Liver (tissue), 9 donors: ENCODE data around the gene MESP1. TPM values are rescaled to one million over a fixed set of nuclear protein-coding genes. Genes with fewer than 3 reads are reported as not detected.

Experiments
- DNase-seq: peaks from one replicate; pipeline ENCODE4 v3.0.0-alpha.2; 2017; ENCODE audit warnings: low spot score
- H3K27ac ChIP-seq, 2 donors: one replicate each; pipeline ENCODE4 v1.7.0; 2013; ENCODE audit warnings: inconsistent platforms in 2 of 2, low read length in 2 of 2, control low read depth in 1 of 2, low read depth in 1 of 2, mild to moderate bottlenecking in 1 of 2
- H3K27me3 ChIP-seq, 4 donors: one replicate each; pipeline versions ENCODE4 v1.6.1 to v1.7.0; 2013; ENCODE audit warnings: low read length in 3 of 4, inconsistent platforms in 1 of 4, mild to moderate bottlenecking in 1 of 4, moderate library complexity in 1 of 4; ENCODE audit not compliant: control insufficient read depth in 4 of 4, insufficient read depth in 4 of 4
- H3K36me3 ChIP-seq, 4 donors: one replicate each; pipeline versions ENCODE4 v1.6.1 to v1.7.0; 2013; ENCODE audit warnings: low read length in 3 of 4, mild to moderate bottlenecking in 3 of 4, low read depth in 1 of 4, moderate library complexity in 1 of 4; ENCODE audit not compliant: control insufficient read depth in 4 of 4, insufficient read depth in 3 of 4
- H3K4me1 ChIP-seq, 4 donors: one replicate each; pipeline versions ENCODE4 v1.6.1 to v1.7.0; 2013; ENCODE audit warnings: low read length in 3 of 4, mild to moderate bottlenecking in 3 of 4, moderate library complexity in 1 of 4; ENCODE audit not compliant: control insufficient read depth in 4 of 4, insufficient read depth in 4 of 4
- H3K4me3 ChIP-seq, 3 donors: one replicate each; pipeline versions ENCODE4 v1.6.1 to v1.7.0; 2013; ENCODE audit warnings: low read length in 3 of 3, control low read depth in 1 of 3, low read depth in 1 of 3, mild to moderate bottlenecking in 1 of 3
- H3K9ac ChIP-seq, 2 donors: one replicate each; pipeline ENCODE4 v1.7.0; 2013; ENCODE audit warnings: low read length in 2 of 2, mild to moderate bottlenecking in 2 of 2, moderate library complexity in 2 of 2, control low read depth in 1 of 2, low read depth in 1 of 2
- H3K9me3 ChIP-seq, 4 donors: one replicate each; pipeline versions ENCODE4 v1.6.1 to v1.7.0; 2013; ENCODE audit warnings: low read length in 3 of 4; ENCODE audit not compliant: control insufficient read depth in 4 of 4
- ATF3 ChIP-seq: IDR thresholded peaks from 2 replicates; pipeline ENCODE4 v1.6.1; 2016; ENCODE audit warnings: antibody characterized with exemption
- CTCF ChIP-seq: fragments of 150-350 bp; IDR thresholded peaks from 2 replicates; pipeline ENCODE4 v1.5.1; 2017; ENCODE audit warnings: improper control_type of control experiment, low read depth, low read length; ENCODE audit not compliant: missing input control
- EGR1 ChIP-seq, 2 donors: IDR thresholded peaks; 2 replicates each; pipeline ENCODE4 v1.6.1; 2016 to 2018; ENCODE audit warnings: antibody characterized with exemption in 2 of 2, low read depth in 2 of 2
- FOXA1 ChIP-seq: IDR thresholded peaks from 2 replicates; pipeline ENCODE4 v1.6.1; 2016; ENCODE audit warnings: antibody characterized with exemption
- FOXA2 ChIP-seq: IDR thresholded peaks from 2 replicates; pipeline ENCODE4 v1.6.1; 2016; ENCODE audit warnings: antibody characterized with exemption
- GABPA ChIP-seq, 2 donors: IDR thresholded peaks in 1 of 2; conservative IDR thresholded peaks in 1 of 2; 2 replicates each; pipeline ENCODE4 v1.6.1; 2016; ENCODE audit warnings: antibody characterized with exemption in 2 of 2, mild to moderate bottlenecking in 1 of 2, moderate library complexity in 1 of 2
- HNF4A ChIP-seq, 2 donors: conservative IDR thresholded peaks; 2 replicates each; pipeline ENCODE4 v1.6.1; 2016; ENCODE audit warnings: antibody characterized with exemption in 2 of 2, mild to moderate bottlenecking in 2 of 2
- HNF4G ChIP-seq: IDR thresholded peaks from 2 replicates; pipeline ENCODE4 v1.6.1; 2016; ENCODE audit warnings: antibody characterized with exemption
- MAX ChIP-seq: IDR thresholded peaks from 2 replicates; pipeline ENCODE4 v1.6.1; 2016; ENCODE audit warnings: antibody characterized with exemption
- NR2F2 ChIP-seq: IDR thresholded peaks from 2 replicates; pipeline ENCODE4 v1.6.1; 2016; ENCODE audit warnings: antibody characterized with exemption
- RAD21 ChIP-seq, 2 donors: IDR thresholded peaks; 2 replicates each; pipeline ENCODE4 v1.6.1; 2016; ENCODE audit warnings: antibody characterized with exemption in 2 of 2, mild to moderate bottlenecking in 2 of 2
- REST ChIP-seq: IDR thresholded peaks from 2 replicates; pipeline ENCODE4 v1.6.1; 2016; ENCODE audit warnings: antibody characterized with exemption, mild to moderate bottlenecking
- RXRA ChIP-seq, 2 donors: IDR thresholded peaks; 2 replicates each; pipeline ENCODE4 v1.6.1; 2017 to 2018; ENCODE audit warnings: antibody characterized with exemption in 2 of 2, mild to moderate bottlenecking in 1 of 2
- SP1 ChIP-seq: IDR thresholded peaks from 2 replicates; pipeline ENCODE4 v1.6.1; 2018; ENCODE audit warnings: antibody characterized with exemption, mild to moderate bottlenecking
- TAF1 ChIP-seq: conservative IDR thresholded peaks from 2 replicates; pipeline ENCODE4 v1.6.1; 2016; ENCODE audit warnings: antibody characterized with exemption, mild to moderate bottlenecking
- YY1 ChIP-seq: IDR thresholded peaks from 2 replicates; pipeline ENCODE4 v1.6.1; 2016; ENCODE audit warnings: antibody characterized with exemption, mild to moderate bottlenecking
- ZBTB33 ChIP-seq: IDR thresholded peaks from 2 replicates; pipeline ENCODE4 v1.6.1; 2016; ENCODE audit warnings: antibody characterized with exemption
- WGBS: extraction: QIAGEN DNeasy Blood & Tissue Kit; methylation state at CpG from one replicate; pipeline ENCODE4 v1.1.7; 2013; 5-methylcytosine and 5-hydroxymethylcytosine counted together
- polyA plus RNA-seq, 2 donors: library from polyadenylated mRNA; stranded (reverse) in 1 of 2; unstranded in 1 of 2; fragments of 200-250 nt in 1 of 2; fragments of >200 nt in 1 of 2; fragmentation: Nextera tagmentation in 1 of 2; extraction: Ambion mirVana in 1 of 2; gene quantifications; one replicate each; pipeline versions ENCODE4 v1.2.1 to v1.2.3, GENCODE V29; 2013 to 2015
- total RNA-seq, 2 donors: library from RNA; depleted of rRNA; stranded (reverse); fragments of >200 nt; gene quantifications; one replicate each; pipeline ENCODE4 v1.2.3, GENCODE V29; 2014
- donor health status: healthy.
- donor health status: healthy.
- donor health status: healthy.
- donor health status: healthy.
- donor health status: healthy.

Gene MESP1
- total and polyA plus RNA-seq, 4 donors: 0.14 to 1.8 (median 0.84) TPM

- TF ChIP-seq CTCF: no peak
Measured at GRCh38 chr15:89749054-89749453, 2.0 kb downstream of the MESP1 start (continued).

- Histone ChIP-seq H3K27me3 (no peaks in the 10 kb centered on the region), H3K4me1 (peaks cover 0 to 17% (median 6%) of the 10 kb centered on the region in 4 donors), H3K9ac (no peak overlapping the region), H3K36me3 (no peaks in the 10 kb centered on the region), H3K4me3 (no peak overlapping the region), H3K27ac (no peak overlapping the region), H3K9me3 (no peaks in the 10 kb centered on the region)
- TF ChIP-seq RAD21 (IDR thresholded peaks at IDR 0.05) (no peak), HNF4G (no peak)
- DNase-seq: no peak
- 78% methylated on average over 28 of the region's 28 CpGs for WGBS
Measured at GRCh38 chr15:89747708-89748682, 3.1 kb downstream of the MESP1 start.

GRCh38 chr15:89746386-89746780 lies 4.7 kb downstream of the MESP1 start:
- H3K27ac ChIP-seq: no peak overlapping the region
- H3K9me3 ChIP-seq: no peaks in the 10 kb centered on the region
- H3K4me3 ChIP-seq: no peak overlapping the region
- TF ChIP-seq ZBTB33 (no peak), YY1 (no peak), FOXA2 (no peak), GABPA (IDR thresholded peaks at IDR 0.05 in 1 of 2, conservative IDR thresholded peaks at IDR 0.05 in 1 of 2) (no peak), HNF4A (conservative IDR thresholded peaks at IDR 0.05) (no peak), MAX (no peak), CTCF (no peak), EGR1 (IDR thresholded peaks at IDR 0.05; ENCODE audit: low read depth in 2 of 2) (no peak), FOXA1 (no peak), ATF3 (no peak), REST (no peak), SP1 (no peak), TAF1 (no peak), RXRA (IDR thresholded peaks at IDR 0.05) (no peak), RAD21 (IDR thresholded peaks at IDR 0.05) (no peak), NR2F2 (no peak)
- WGBS: 76% methylated on average over 9 of the region's 9 CpGs
- H3K4me1 ChIP-seq: peaks cover 0 to 15% (median 6%) of the 10 kb centered on the region in 4 donors
- H3K9ac ChIP-seq: no peak overlapping the region
- H3K36me3 ChIP-seq: no peaks in the 10 kb centered on the region
- H3K27me3 ChIP-seq: no peaks in the 10 kb centered on the region
- DNase-seq: no peak
